Measurements from ENCODE around the gene COPB2. TPM values are rescaled to one million over a fixed set of nuclear protein-coding genes. Genes with fewer than 3 reads are reported as not detected.

Gene COPB2
- polyA plus RNA-seq, 1 of the 3 experiments (the other 2 are of a cell fraction): 69.7 TPM

GRCh38 chr3:139353920-139354556, 35.4 kb downstream of the COPB2 start:
- Histone ChIP-seq H4K20me1 (ENCODE audit: insufficient read depth) (peaks cover 8% of the 10 kb centered on the region; the same call in 1 of the 2 replicates), H3K79me2 (ENCODE audit: insufficient read depth) (no peaks in the 10 kb centered on the region), H3K36me3 (replicated peaks in 1 of 2; ENCODE audit: control insufficient read depth in 1 of 2, insufficient read depth in 2 of 2, low read length in 1 of 2) (peaks cover 87 to 96% of the 10 kb centered on the region in 2 experiments), H3K27me3 (ENCODE audit: insufficient read depth) (no peaks in the 10 kb centered on the region), H3K9me3 (no peaks in the 10 kb centered on the region), H3K9me2 (no peaks in the 10 kb centered on the region), H3K4me2 (no peak overlapping the region), H3K9ac (no peak overlapping the region), H2AFZ (ENCODE audit: low read depth) (no peak overlapping the region), H3F3A (replicated peaks; ENCODE audit: insufficient read depth) (peaks cover 57% of the 10 kb centered on the region), H3K4me1 (ENCODE audit: control insufficient read depth in 1 of 2, insufficient read depth in 2 of 2, low read depth in 1 of 2, low read length in 1 of 2) (peaks cover 0 to 6% of the 10 kb centered on the region in 2 experiments; a peak in 1 of 4 replicates), H3K27ac (ENCODE audit: low read depth in 2 of 2, low read length in 1 of 2) (no peak overlapping the region; a peak in 1 of 4 replicates), H3K4me3 (ENCODE audit: low read depth in 2 of 2, low read length in 1 of 2) (no peak overlapping the region; a peak in 1 of 4 replicates)
- TF ChIP-seq, protein P1, sequence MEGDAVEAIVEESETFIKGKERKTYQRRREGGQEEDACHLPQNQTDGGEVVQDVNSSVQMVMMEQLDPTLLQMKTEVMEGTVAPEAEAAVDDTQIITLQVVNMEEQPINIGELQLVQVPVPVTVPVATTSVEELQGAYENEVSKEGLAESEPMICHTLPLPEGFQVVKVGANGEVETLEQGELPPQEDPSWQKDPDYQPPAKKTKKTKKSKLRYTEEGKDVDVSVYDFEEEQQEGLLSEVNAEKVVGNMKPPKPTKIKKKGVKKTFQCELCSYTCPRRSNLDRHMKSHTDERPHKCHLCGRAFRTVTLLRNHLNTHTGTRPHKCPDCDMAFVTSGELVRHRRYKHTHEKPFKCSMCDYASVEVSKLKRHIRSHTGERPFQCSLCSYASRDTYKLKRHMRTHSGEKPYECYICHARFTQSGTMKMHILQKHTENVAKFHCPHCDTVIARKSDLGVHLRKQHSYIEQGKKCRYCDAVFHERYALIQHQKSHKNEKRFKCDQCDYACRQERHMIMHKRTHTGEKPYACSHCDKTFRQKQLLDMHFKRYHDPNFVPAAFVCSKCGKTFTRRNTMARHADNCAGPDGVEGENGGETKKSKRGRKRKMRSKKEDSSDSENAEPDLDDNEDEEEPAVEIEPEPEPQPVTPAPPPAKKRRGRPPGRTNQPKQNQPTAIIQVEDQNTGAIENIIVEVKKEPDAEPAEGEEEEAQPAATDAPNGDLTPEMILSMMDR (IDR thresholded peaks at IDR 0.05): peak; percentile 80
- TF ChIP-seq RFX5 (IDR thresholded peaks at IDR 0.05; ENCODE audit: low read length) (0 out of 2 replicates have a peak, but pooled peaks have one; percentile 14), RAD21 (IDR thresholded peaks at IDR 0.05; ENCODE audit: low read length) (peak; percentile 52), FOSL2 (IDR thresholded peaks at IDR 0.05; ENCODE audit: borderline replicate concordance, low read depth) (no peak), SMC3 (IDR thresholded peaks at IDR 0.05; ENCODE audit: low read depth, low read length) (peak; percentile 33; the same call in 1 of the 2 replicates)
- WGBS (ENCODE audit: low lambda C conversion rate): 42% methylated on average over 3 of the region's 3 CpGs
- ChIA-PET POLR2A (interaction anchor here (0.7 kb wide), 1 partner anchor 9 kb away, joined by 3 read pairs; no protein-coding TSS in a partner anchor), CTCF (interaction anchor here (0.5 to 4.1 kb wide), 24 partner anchors 9 to 582 kb away, joined by 3 to 35 read pairs (median 6); partner anchors contain the start of genes COPB2 and MRPS22)
- peak; percentile 53 for DNase-seq

- TF ChIP-seq FOXM1 (IDR thresholded peaks at IDR 0.05; ENCODE audit: low read depth) (no peak), RAD21 (IDR thresholded peaks at IDR 0.05; ENCODE audit: low read length) (no peak), PBX3 (IDR thresholded peaks at IDR 0.05) (no peak), POLR2AphosphoS5 (IDR thresholded peaks at IDR 0.05; ENCODE audit: low read depth, low read length) (no peak), REST (IDR thresholded peaks at IDR 0.05; ENCODE audit: low read depth, low read length) (no peak), EP300 (IDR thresholded peaks at IDR 0.05; ENCODE audit: borderline replicate concordance in 1 of 2, low read depth in 1 of 2, low read length in 1 of 2) (no peak)
- TF ChIP-seq, protein P2, sequence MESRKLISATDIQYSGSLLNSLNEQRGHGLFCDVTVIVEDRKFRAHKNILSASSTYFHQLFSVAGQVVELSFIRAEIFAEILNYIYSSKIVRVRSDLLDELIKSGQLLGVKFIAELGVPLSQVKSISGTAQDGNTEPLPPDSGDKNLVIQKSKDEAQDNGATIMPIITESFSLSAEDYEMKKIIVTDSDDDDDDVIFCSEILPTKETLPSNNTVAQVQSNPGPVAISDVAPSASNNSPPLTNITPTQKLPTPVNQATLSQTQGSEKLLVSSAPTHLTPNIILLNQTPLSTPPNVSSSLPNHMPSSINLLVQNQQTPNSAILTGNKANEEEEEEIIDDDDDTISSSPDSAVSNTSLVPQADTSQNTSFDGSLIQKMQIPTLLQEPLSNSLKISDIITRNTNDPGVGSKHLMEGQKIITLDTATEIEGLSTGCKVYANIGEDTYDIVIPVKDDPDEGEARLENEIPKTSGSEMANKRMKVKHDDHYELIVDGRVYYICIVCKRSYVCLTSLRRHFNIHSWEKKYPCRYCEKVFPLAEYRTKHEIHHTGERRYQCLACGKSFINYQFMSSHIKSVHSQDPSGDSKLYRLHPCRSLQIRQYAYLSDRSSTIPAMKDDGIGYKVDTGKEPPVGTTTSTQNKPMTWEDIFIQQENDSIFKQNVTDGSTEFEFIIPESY (IDR thresholded peaks at IDR 0.05; ENCODE audit: borderline replicate concordance, low read depth): no peak
- TF ChIP-seq, protein P3, sequence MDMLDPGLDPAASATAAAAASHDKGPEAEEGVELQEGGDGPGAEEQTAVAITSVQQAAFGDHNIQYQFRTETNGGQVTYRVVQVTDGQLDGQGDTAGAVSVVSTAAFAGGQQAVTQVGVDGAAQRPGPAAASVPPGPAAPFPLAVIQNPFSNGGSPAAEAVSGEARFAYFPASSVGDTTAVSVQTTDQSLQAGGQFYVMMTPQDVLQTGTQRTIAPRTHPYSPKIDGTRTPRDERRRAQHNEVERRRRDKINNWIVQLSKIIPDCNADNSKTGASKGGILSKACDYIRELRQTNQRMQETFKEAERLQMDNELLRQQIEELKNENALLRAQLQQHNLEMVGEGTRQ (IDR thresholded peaks at IDR 0.05; ENCODE audit: borderline replicate concordance, low read depth, low read length): no peak
- Histone ChIP-seq H3K4me2 (no peak overlapping the region), H3K9me3 (no peaks in the 10 kb centered on the region), H3K79me2 (ENCODE audit: insufficient read depth) (peaks cover 41% of the 10 kb centered on the region), H2AFZ (ENCODE audit: low read depth) (no peak overlapping the region), H3K9me2 (no peaks in the 10 kb centered on the region), H3K4me3 (ENCODE audit: low read depth in 2 of 2, low read length in 1 of 2) (no peak overlapping the region), H3K4me1 (ENCODE audit: control insufficient read depth in 1 of 2, insufficient read depth in 2 of 2, low read depth in 1 of 2, low read length in 1 of 2) (peaks cover 6 to 12% of the 10 kb centered on the region in 2 experiments; a peak in 3 of 4 replicates), H3K36me3 (replicated peaks in 1 of 2; ENCODE audit: control insufficient read depth in 1 of 2, insufficient read depth in 2 of 2, low read length in 1 of 2) (peaks cover 40 to 52% of the 10 kb centered on the region in 2 experiments), H3K9ac (no peak overlapping the region), H3K27ac (ENCODE audit: low read depth in 2 of 2, low read length in 1 of 2) (no peak overlapping the region), H3K27me3 (ENCODE audit: insufficient read depth) (no peaks in the 10 kb centered on the region), H4K20me1 (ENCODE audit: insufficient read depth) (no peaks in the 10 kb centered on the region; the same call in 1 of the 2 replicates), H3F3A (replicated peaks; ENCODE audit: insufficient read depth) (no peaks in the 10 kb centered on the region)
- ChIA-PET POLR2A (no interaction called here), CTCF (interaction anchor here (0.6 to 3.5 kb wide), 5 partner anchors 8 to 400 kb away, joined by 3 to 35 read pairs (median 3); partner anchors contain the start of genes FOXL2 and FOXL2NB)
- no peak for DNase-seq
- whole genome bisulfite sequencing (ENCODE audit: low lambda C conversion rate): 88% methylated on average over 2 of the region's 2 CpGs
Measured at GRCh38 chr3:139346771-139347170, 42.7 kb downstream of the COPB2 start.

All from SK-N-SH (cell line).